Nucleus accumbens (tissue), 56 donors: ENCODE results near the gene NUP160.
"Not testable (repeated sequence)": the region's sequence is repeated elsewhere in the genome, so short reads cannot be mapped to it uniquely, and the experiment has no call there.

ENCODE experiments used
- DNase-seq, 56 donors: peaks; one replicate each; lab custom pipeline; 2025; lab: John Stamatoyannopoulos, UW

NUP160 gene

GRCh38 chr11:47791774-47792430 lies 56.2 kb downstream of the NUP160 start:
- DNase-seq = no peak

- DNase-seq = not testable (repeated sequence)
Measured at GRCh38 chr11:47790017-47790416, 58.1 kb downstream of the NUP160 start.

GRCh38 chr11:47788181-47788580 lies 60.0 kb downstream of the NUP160 start:
- DNase-seq = no peak

GRCh38 chr11:47786373-47786772 lies 61.8 kb downstream of the NUP160 start:
- peak in 1 of 56 donors; percentile 5 for DNase-seq

GRCh38 chr11:47784785-47785381 lies 63.3 kb downstream of the NUP160 start:
- DNase-seq = no peak

- DNase-seq = no peak
Measured at GRCh38 chr11:47783087-47783610, 65.0 kb downstream of the NUP160 start.

GRCh38 chr11:47778878-47779483 lies 69.2 kb downstream of the NUP160 start:
- no peak for DNase-seq

GRCh38 chr11:47775240-47775869 lies 72.8 kb downstream of the NUP160 start:
- DNase-seq = no peak

- no peak for DNase-seq
Measured at GRCh38 chr11:47773882-47774281, 74.3 kb downstream of the NUP160 start.

GRCh38 chr11:47769556-47769955 lies 78.6 kb downstream of the NUP160 start:
- DNase-seq = not testable (repeated sequence)

- DNase-seq = peak in 53 of 56 donors; percentile 13 to 81 (median 55)
Measured at GRCh38 chr11:47768101-47768612, 80.0 kb downstream of the NUP160 start.

GRCh38 chr11:47766509-47767227 lies 81.5 kb downstream of the NUP160 start:
- peak in 51 of 56 donors; percentile 6 to 82 (median 51) for DNase-seq

- no peak for DNase-seq
Measured at GRCh38 chr11:47765086-47765485, 83.1 kb downstream of the NUP160 start.

- DNase-seq = not testable (repeated sequence)
Measured at GRCh38 chr11:47759291-47759690, 88.9 kb downstream of the NUP160 start.

- DNase-seq = no peak
Measured at GRCh38 chr11:47756208-47756607, 91.9 kb downstream of the NUP160 start.

GRCh38 chr11:47750725-47751124 lies 97.4 kb downstream of the NUP160 start:
- DNase-seq = no peak

GRCh38 chr11:47742494-47742893 lies 105.7 kb downstream of the NUP160 start:
- DNase-seq = not testable (repeated sequence)

GRCh38 chr11:47737817-47738216 lies 110.3 kb downstream of the NUP160 start:
- not testable (repeated sequence) for DNase-seq

- DNase-seq = no peak
Measured at GRCh38 chr11:47732271-47732670, 115.9 kb downstream of the NUP160 start.

- peak in 1 of 56 donors; percentile 1 for DNase-seq
Measured at GRCh38 chr11:47731475-47731874, 116.7 kb downstream of the NUP160 start.
